CD4-positive, alpha-beta T cell treated with Interleukin-21 for 1 hour (primary cell): ENCODE results near the gene POT1.

ENCODE experiments used
- DNase-seq: peaks from one replicate; pipeline ENCODE4 v3.0.0-alpha.2; 2020

Gene POT1

DNA sequence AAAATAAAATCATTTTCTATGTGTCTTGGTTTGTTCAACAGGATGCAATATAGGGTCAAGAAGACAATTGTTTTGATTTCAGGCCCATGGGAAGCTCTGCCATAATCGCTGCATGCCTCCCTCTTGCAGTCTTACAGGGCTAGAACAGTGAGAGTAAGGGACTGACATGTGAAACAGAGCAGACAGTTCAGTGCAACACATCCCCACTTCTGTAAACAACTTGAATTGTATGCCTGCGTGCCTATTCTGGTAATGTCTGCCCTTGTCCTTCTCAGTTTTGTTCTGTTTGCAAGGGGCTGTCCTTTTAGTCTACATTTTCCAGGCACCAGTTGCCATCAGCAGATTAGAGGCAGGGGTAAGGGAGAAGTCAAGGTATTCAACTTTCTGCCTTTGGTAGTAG is 129.2 kb downstream of the POT1 start:
- DNase-seq, result no peak

DNA sequence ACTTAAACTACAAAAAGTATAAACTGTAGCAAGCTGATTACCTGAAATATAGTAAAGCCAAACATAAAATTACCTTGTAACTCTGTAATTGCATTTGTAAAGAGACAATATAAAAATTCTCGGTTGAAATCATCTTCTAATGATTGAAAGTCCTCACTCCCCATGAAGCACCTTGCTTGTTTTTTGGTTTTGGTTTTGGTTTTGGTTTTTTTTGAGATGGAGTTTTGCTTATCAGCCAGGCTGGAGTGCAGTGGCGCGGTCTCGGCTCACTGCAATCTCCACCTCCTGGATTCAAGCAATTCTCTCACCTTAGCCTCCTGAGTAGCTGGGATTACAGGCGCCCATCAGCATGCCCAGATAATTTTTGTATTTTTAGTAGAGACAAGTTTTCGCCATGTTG is 130.2 kb downstream of the POT1 start:
- no peak for DNase-seq

DNA sequence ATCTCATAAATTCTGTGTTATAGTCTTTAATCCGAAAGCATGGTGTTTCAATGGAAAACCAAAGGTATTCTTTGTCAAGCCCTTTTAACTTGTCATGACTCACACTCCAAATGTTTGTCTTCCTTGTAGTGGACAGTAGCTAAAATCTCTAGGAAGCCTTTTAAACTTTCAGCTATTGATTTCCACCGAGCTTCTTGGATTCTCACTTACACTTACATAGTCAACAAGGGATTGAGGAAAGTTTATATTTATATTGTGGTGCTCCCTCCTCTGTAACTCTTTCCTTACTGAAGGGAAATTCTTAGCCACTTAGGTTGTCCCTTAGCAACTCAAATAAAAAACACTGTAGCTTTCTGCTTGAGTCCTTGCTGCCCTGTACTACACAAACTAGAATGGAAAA is 132.9 kb downstream of the POT1 start:
- no peak for DNase-seq

DNA sequence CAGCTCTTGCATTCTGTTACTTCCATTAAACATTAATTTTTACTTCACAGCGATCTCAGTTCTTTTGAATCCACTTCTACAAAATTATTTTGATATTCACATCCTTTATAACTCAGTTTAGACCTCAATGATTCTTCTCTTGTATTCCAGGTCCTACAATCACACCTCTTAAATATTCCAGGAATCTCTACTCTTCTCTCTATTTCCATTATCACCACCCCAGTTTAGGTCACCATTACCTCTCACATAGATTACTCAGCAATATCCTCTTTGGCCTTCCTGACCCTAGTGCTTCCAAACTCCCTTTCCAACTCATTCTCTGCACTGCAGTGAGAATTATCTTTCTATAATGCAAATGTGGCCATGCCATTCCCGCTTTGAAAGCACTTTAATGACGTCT is 136.9 kb downstream of the POT1 start:
- DNase-seq, result no peak

DNA sequence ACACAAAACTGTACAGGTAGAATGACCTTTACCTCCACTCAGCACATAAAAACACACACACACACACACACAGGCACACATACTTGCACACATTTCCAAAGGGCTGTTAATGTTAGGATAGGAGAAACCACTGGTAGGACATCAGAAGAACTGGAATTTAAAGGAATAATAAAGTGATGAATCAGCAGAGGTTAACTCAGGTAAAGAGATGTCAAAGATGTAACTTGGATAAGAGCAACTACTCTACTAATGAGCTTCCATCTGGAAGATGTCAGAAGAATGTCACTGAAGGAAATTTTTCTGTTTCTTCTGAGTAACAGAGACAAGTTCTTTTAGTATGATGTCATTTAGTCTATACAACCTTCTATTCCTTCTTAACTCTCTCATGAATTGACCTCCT is 137.6 kb downstream of the POT1 start:
- DNase-seq, result no peak

DNA sequence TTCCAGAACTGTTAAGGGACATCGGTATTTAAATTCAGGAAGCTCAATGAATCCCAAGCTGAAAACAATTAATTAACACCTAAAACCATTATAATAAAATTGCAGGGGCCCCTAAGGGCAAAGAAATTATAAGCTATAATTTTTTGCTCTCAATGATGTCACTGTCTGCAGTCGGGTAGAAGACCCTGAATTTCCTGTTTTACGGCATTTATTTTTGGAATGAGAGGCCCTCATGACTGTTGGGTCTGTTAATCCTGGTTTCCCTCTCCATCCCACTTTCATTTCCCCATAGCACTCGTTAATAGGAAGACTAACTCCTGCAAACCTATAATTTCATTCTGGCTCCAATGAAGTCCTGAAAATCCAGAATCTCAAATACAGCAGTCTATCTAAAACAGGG is 138.2 kb downstream of the POT1 start:
- no peak for DNase-seq

DNA sequence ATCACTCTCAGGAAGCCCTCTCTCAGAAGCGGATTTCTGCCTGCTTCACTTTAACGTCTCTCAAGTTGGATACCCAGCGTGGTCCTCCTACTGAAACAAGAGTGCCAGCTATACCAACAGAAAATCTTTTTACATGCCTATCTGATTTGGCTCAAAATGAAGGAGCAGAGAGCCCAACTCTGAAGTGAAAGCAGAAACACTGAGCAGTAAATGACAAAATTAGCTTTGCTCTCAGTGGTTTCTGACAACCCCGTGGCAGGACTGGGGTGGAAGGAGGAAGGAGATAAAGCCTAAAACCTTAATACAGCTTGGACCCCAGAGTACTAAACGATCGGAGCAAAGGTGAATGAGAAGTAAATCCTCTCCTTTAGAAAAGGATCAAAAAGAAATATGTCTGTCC is 139.0 kb downstream of the POT1 start:
- DNase-seq, result no peak

DNA sequence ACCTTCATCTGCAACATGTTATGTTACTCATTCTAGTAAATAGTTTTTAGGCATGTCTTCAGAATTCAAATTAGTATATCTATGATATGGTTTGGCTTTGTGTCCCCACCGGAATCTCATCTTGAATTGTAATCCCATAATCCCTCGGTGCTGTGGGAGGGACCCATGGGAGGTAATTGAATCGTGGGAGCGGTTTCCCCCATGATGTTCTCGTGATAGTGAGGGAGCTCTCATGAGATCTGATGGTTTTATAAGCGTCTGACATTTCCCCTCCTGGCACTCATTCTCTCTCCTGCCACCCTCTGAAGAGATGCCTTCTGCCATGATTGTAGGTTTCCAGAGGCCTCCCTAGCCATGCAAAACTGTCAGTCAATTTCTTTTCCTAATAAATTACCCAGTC is 143.6 kb downstream of the POT1 start:
- no peak for DNase-seq

DNA sequence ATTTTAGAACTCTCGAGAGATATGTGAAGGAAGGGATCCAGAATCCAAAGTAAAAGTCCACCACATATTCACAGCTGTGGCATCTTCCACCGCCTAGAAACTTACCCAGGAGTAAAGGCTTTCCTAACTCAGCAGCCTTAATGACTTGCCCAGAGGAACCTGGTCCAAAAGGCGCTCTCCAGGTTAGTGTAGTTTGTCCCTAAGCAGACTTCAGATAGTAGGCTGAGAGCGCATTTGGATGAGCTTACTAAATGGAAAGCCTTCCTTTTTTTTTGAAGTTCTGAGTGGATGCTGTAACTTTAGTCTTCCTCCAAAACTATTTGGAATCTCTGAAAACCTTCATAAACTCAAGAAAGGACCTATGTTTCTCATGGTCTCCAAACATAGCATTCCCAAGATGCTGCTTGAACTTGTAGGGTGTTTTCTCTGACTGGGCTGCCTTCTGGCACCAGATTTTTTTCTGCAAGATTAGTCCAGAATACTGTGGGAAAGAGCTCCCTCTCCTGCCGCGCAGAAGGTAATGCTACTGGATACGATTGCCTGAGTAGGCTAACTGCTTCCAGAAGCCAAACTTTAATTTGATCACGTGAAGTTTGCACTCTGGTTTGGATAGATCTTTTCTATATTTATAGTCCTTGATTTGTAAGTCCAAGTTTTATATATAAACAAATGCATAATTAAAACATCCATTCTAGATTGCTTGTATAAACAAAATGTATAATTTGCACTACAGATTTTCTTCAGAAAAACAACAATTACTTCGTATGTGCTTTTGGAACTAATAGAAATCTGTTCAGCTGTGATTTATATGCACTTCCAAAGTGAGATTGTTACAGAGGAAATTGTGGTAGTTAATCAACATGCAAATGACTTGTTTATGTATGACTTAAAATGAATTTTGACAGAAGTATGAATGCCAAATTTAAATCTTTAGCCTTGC is 144.5 kb downstream of the POT1 start:
- no peak for DNase-seq

DNA sequence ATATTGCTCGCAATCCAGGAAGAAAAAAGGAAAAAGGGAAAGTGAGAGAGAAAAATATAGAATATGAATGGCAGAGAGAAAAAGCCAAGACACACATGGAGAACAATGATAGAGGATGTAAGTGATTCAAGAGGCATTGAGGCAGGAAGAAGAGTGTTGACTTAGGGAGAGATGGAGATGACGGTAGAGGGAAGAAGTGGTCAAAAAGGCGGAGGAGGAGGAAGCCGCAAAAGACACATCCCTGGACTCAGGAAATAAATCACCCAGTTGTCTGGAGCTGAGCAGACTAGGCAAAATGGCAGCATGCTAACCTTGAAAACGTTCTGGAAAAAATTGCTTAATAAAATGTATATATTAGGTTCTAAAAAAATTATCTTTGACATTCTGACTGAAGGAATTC is 146.4 kb downstream of the POT1 start:
- no peak for DNase-seq

DNA sequence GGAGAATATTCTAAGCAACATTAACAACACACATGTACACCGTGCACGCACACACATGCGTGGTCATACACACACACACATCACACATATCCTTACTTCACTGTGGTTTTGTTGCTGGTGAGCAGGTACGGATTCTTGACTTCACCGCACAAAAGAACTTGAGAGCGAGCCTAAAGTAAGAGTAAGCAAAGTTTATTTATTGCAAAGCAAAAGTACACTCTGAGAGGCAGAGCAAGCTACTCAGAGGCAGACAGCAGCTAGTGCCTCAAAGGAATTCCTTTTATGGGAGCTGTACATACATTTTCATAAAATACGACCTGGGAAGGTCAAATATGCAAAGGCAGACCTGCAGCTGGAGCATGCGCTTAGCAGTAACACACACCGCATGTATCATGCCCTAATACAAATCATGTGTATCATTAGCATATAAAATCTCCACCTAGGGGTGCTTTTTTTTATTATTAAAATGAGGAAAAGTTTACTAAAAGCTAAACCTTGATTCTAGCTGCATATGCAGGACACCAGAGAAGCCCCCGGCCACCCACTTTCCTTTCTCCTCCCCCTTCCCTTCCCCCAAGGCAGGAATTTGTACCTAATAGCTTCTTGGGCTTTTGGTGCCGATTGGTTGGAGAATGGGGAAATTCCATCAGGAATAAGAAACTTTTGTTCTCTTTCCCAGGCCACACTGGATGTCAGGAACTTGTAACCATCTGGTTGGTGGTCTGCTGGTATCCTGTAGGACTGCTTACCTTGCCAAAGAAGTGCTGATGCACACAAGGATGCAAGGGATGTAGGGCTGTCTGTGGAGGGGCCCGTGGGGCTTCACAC is 147.5 kb downstream of the POT1 start:
- DNase-seq, result no peak

DNA sequence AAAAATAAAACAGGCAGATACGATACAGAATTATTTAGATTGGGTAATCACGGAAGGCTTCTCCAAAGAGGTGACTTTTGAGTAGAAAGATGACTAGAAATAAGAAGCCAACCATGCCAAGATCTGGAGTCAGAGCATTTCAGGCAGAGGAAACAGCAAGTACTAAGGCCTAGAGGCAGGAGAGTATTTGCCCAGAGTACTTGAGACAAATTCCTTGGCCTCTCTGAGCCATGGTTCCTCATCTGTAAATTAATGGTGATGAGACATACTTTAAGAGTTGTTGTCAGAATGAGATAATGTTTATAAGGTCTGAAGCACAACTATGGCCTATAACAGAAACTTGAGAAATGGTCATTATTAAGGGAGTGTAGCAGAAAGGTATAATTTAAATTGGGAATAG is 148.2 kb downstream of the POT1 start:
- DNase-seq, result no peak

DNA sequence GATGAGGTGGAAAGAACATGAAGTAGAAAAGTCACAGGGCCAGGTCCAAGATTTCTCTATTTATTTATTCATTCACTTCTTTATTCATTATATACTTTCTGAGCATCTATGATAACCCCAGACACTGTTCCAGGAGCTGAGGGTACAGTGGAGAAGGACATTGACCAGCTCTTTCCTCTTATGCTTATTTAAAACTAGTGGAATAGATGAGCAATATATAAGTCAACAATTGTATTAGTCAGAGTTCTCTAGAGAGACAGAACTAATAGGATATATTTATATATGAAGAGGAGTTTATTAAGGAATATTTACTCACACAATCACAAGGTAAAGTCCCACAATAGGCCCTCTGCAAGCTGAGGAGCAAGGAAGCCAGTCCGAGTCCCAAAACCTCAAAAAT is 149.0 kb downstream of the POT1 start:
- DNase-seq, result no peak

DNA sequence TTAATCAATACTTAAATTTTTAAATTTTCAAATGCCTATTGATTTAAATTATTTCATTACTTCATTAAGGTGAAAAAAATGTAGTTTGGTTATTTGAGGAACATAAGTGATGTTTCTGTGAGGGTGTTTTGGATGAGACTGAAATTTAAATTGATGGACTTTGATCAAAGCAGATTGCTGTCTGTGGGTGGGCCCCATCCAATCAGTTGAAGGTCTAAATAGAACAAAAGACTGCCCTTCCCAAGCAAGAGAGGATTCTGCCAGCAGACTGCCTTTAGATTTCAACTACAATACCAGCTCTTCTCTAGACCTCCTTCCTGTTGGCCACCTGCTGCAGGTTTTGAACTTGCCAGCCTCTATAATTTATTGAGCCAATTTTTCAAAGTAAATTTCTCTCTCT is 149.6 kb downstream of the POT1 start:
- DNase-seq, result no peak

DNA sequence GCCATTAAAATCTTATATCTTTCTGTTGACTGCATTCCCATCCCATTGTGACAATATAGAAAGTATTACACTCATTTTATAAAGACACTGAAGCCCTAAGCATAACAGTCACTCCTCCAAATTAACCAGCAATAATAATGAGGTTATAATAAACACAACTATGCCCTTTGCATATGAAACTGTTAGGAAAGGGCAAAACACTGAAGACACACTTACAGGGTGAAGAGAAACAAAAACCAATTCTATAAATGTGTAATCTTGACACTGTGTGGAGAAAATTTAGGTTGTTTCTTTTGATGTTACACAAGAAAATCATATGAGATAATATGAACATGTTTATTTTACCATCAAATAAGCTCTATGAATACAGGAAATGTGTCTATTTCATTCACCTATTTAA is 150.0 kb downstream of the POT1 start:
- no peak for DNase-seq

DNA sequence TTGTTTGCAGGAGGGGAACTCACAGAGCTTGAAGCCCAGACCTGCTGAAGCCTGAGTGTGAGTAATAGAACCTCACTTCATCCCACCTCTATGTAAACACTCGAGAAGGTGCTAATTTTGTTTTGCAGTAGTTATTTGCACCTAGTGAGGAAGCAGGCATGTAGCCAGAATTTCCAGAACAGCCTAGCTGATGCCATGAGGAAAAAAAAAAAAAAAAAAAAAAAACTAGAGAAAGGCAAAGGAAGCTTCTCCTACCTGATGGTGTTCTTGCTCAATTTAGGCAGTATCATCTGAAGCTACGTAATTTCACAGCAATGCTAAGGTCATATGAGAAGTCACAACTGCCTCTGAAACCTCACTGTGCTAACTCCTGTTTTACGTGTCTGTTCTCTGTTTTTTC is 150.4 kb downstream of the POT1 start:
- DNase-seq, result no peak

DNA sequence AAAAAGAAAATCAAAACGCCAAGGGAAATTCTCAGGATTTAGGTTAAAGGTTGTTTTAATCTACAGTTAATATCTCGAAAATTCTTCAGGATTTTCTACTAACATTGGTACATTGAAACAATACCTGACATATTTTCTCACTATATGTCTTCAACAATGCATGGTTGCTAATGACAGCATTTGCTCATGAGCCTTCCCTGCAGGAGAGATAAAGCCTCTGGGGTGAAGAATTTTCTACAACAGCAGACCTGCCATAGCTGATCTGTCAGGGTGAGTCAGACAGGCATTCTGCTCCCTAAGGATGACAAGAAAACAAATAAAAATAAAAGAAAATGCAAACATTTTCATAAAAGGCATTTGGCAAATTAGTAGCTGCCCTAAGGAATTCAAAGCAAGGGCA is 152.4 kb downstream of the POT1 start:
- DNase-seq, result no peak

DNA sequence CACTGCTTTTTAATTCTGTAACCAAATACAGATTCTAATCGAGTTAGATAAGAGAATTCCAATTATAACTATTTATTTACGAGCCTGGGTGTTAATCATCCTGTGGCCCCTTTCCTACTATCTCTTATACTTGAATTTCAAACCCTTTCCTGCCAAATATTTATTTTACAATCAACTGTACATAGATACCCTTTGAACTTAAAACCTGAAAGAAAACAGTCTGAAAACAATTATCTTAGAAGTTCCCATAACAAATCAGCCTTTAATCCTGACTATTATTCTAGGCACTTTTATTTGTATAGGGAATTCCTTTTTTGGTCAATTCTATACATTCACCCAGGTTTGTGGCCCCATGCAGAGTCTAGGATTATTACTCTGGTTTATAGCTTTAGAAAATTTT is 153.5 kb downstream of the POT1 start:
- DNase-seq, result no peak

DNA sequence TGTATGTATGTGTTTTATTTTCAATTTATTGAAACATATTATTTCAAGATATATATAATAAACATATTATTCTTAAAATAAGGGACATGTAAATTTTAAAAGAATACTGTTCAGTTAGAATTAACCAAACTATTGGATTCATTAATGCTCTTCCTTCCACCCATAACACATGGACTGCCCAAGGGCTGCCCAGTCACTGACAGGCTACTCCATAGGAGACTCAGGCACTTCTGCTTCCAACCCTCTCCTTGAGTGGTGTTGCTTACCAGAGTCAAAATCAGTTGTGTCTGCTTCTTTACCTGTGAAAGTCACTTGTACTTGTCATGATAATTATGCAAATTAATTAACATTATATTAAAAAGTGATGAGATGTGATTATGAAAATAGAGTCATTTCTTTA is 154.2 kb downstream of the POT1 start:
- no peak for DNase-seq

DNA sequence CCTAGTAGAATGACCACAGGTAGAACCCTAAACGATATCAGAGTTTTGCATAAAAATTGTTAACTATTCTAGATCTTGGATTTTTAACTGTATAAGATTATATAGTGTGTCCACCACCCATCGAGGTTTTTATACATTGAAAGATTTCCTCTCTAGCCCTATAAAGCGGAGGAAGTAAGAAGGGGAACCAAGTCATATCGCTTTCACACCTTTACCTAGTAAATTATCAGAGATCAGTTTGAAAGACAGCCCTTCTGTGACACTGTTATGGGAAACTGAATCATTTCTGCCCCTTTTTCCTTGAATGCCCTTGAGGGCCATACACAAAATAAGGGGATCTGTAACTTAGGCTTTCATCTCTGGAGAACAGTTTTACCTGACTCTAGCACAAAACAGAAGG is 155.7 kb downstream of the POT1 start:
- DNase-seq, result no peak

DNA sequence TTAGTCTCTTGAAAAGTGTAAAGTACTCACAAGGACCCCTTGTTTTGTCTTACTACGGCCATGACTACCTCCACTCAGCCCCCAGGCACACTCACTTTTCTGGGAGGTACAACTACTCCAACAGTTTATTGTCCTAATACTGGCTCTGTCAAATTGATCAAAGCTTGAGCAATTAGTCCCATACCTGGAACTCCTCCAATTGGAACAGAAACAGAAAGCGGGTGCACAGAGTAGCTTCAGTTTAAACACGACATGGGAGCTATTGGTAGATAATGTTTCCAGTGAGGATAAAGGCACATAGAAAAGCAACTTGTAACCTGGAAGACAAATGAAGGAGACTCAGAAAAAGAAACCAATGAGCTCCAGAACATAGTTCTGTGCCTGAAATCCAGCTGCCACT is 156.3 kb downstream of the POT1 start:
- DNase-seq, result no peak
